ENCODE results near the gene TEX22. TPM values are rescaled to one million over a fixed set of nuclear protein-coding genes. Genes with fewer than 3 reads are reported as not detected.

TEX22 gene
- total RNA-seq, 4 donors from 2014 or later = 0.41 TPM; not detected in 3

- peak overlapping the region in 3 of 4 donors; percentile 35 to 83 (median 81) for H3K27ac ChIP-seq
- no peaks in the 10 kb centered on the region for H3K9me3 ChIP-seq
- H3K4me3 ChIP-seq = peak overlapping the region in 3 of 4 donors; percentile 77 to 82 (median 77)
- peaks cover 28 to 46% (median 41%) of the 10 kb centered on the region in 4 donors for H3K4me1 ChIP-seq
- H3K27me3 ChIP-seq = peaks cover 6% of the 10 kb centered on the region
- intact Hi-C loops (cut with DNase I; ENCODE audit: low total_unique reads) = no loop called here
- in situ Hi-C loops (cut with MboI; ENCODE audit: low pct_ligation_motif_present in 1 of 4, low pct_unique_long_range_greater_than_20kb in 1 of 4, low sequenced_read_pairs in 3 of 4) = no loop called here
- TF ChIP-seq POLR2AphosphoS5 (IDR thresholded peaks at IDR 0.05) (no peak), CTCF (IDR thresholded peaks at IDR 0.05) (no peak), POLR2A (IDR thresholded peaks at IDR 0.05) (no peak), EP300 (IDR thresholded peaks at IDR 0.05; ENCODE audit: low read depth) (no peak)
- no peaks in the 10 kb centered on the region for H3K36me3 ChIP-seq
- 68 to 100% methylated on average over 1 to 19 of the region's 19 CpGs for WGBS, 2 donors (ENCODE audit: low coverage in 1 of 2)
- no peak for DNase-seq
Observed at GRCh38 chr14:105418269-105419194, 20.2 kb downstream of the TEX22 start.

- peak; percentile 54 for DNase-seq
- Histone ChIP-seq H3K27ac (peak within 1 kb of the TSS; percentile 75 to 83 (median 82)), H3K36me3 (no peaks in the 10 kb centered on the region), H3K9me3 (no peaks in the 10 kb centered on the region), H3K4me3 (peak within 1 kb of the TSS; percentile 74 to 82 (median 77)), H3K27me3 (no peaks in the 10 kb centered on the region), H3K4me1 (peaks cover 26 to 46% (median 40%) of the 10 kb centered on the region in 4 donors)
- TF ChIP-seq POLR2AphosphoS5 (IDR thresholded peaks at IDR 0.05) (no peak), POLR2A (IDR thresholded peaks at IDR 0.05) (peak; percentile 20), EP300 (IDR thresholded peaks at IDR 0.05; ENCODE audit: low read depth) (no peak)
- in situ Hi-C loops (cut with MboI; ENCODE audit: low pct_ligation_motif_present in 1 of 4, low pct_unique_long_range_greater_than_20kb in 1 of 4, low sequenced_read_pairs in 3 of 4) (no loop called here), intact Hi-C loops (cut with DNase I; ENCODE audit: low total_unique reads) (no loop called here)
- WGBS, 2 donors (ENCODE audit: low coverage in 1 of 2) = 6% methylated on average over 38 of the region's 96 CpGs; no CpG with 5 or more reads in 1 of the 2 donors
Observed at GRCh38 chr14:105419195-105420091, 21.1 kb downstream of the TEX22 start, which contains the start of gene MTA1. Gene MTA1, plus strand, starts transcription at chr14:105419827. Its CDS starts 209 bp downstream, at chr14:105420036.

- peak overlapping the region; percentile 63 to 78 (median 72) for H3K27ac ChIP-seq
- no peak for DNase-seq
- peaks cover 23 to 39% (median 36%) of the 10 kb centered on the region in 4 donors for H3K4me1 ChIP-seq
- peak overlapping the region; percentile 48 to 82 (median 69) for H3K4me3 ChIP-seq
- WGBS, 2 donors (ENCODE audit: low coverage in 1 of 2) = 5% methylated on average over 21 of the region's 67 CpGs; no CpG with 5 or more reads in 1 of the 2 donors
- no peaks in the 10 kb centered on the region for H3K27me3 ChIP-seq
- TF ChIP-seq EP300 (IDR thresholded peaks at IDR 0.05; ENCODE audit: low read depth) = no peak
- no peak for TF ChIP-seq POLR2AphosphoS5 (IDR thresholded peaks at IDR 0.05)
- TF ChIP-seq CTCF (IDR thresholded peaks at IDR 0.05) = no peak
- H3K9me3 ChIP-seq = no peaks in the 10 kb centered on the region
- intact Hi-C loops (cut with DNase I; ENCODE audit: low total_unique reads) (no loop called here), in situ Hi-C loops (cut with MboI; ENCODE audit: low pct_ligation_motif_present in 1 of 4, low pct_unique_long_range_greater_than_20kb in 1 of 4, low sequenced_read_pairs in 3 of 4) (no loop called here)
- H3K36me3 ChIP-seq = no peaks in the 10 kb centered on the region
Observed at GRCh38 chr14:105420101-105420973, 22.0 kb downstream of the TEX22 start.
